K562 (cell line): ENCODE results near the gene PMIS2. TPM values are rescaled to one million over a fixed set of nuclear protein-coding genes. Genes with fewer than 3 reads are reported as not detected.

ENCODE experiments used
- ATAC-seq: fragments of 200-7000 bp; cut with Tn5 transposase; 3 replicates; pipeline ENCODE4 v1.9.1; 2020; ENCODE audit warnings: moderate library complexity
- BruUV-seq: library from RNA; stranded (reverse); fragments of 400-500 nt; replicated peaks from 2 replicates; lab custom pipeline; 2021; lab: Mats Ljungman, UMichigan
- CTCF ChIA-PET: fragments of 300-600 bp; formaldehyde crosslinking; extraction: SDS; loops from one replicate; lab custom pipeline; 2021; ENCODE audit warnings: low intra/inter-chr PET ratio; lab: Yijun Ruan, JAX
- POLR2A ChIA-PET: fragments of 300-600, 350-650 bp; sonication (Branson Sonifier 250); formaldehyde crosslinking; extraction: SDS; loops from one replicate; lab custom pipeline; 2021; ENCODE audit warnings: antibody characterized with exemption, inconsistent platforms; lab: Yijun Ruan, JAX
- DNase-seq, 4 experiments: peaks; one replicate each; pipeline versions ENCODE4 v3.0.0 to v3.0.0-alpha.2; 2011 to 2018; ENCODE audit warnings: low spot score in 3 of 4, mixed read lengths in 3 of 4; ENCODE audit errors: extremely low read depth in 1 of 4
- FAIRE-seq: peaks from 2 replicates; lab custom pipeline; 2011; peaks lifted over from hg19 to GRCh38; lab: Jason Lieb, UNC
- H2AFZ ChIP-seq: 2 replicates; pipeline ENCODE4 v1.6.0; 2011; ENCODE audit warnings: low read depth, low read length, control low read depth, inconsistent platforms
- H3K27ac ChIP-seq: fragments of 200-600 bp; 3 replicates; pipeline ENCODE4 v1.8.0; 2011; ENCODE audit warnings: low read depth, mild to moderate bottlenecking, control low read depth, inconsistent platforms, low read length, moderate library complexity, mixed read lengths; ENCODE audit errors: extremely low read depth
- H3K27me3 ChIP-seq, 2 experiments: fragments of 300-600 bp in 1 of 2; 2 replicates in 1 of 2; 3 replicates in 1 of 2; pipeline versions ENCODE4 v1.6.0 to v1.8.0; 2011; ENCODE audit warnings: inconsistent platforms in 2 of 2, low read length in 2 of 2, mild to moderate bottlenecking in 1 of 2, mixed read lengths in 1 of 2, moderate library complexity in 1 of 2; ENCODE audit not compliant: control insufficient read depth in 2 of 2, insufficient read depth in 2 of 2
- H3K36me3 ChIP-seq: fragments of 300-600 bp; 3 replicates; pipeline ENCODE4 v1.8.0; 2011; ENCODE audit warnings: mild to moderate bottlenecking, low read length, inconsistent platforms; ENCODE audit not compliant: control insufficient read depth, insufficient read depth
- H3K4me1 ChIP-seq, 2 experiments: fragments of 200-600 bp in 1 of 2; replicated peaks in 1 of 2; 2 replicates in 1 of 2; 3 replicates in 1 of 2; pipeline versions ENCODE4 v1.5.1 to v1.8.0; 2011; ENCODE audit warnings: inconsistent platforms in 2 of 2, low read length in 2 of 2, mild to moderate bottlenecking in 1 of 2, mixed read lengths in 1 of 2, moderate library complexity in 1 of 2; ENCODE audit not compliant: control insufficient read depth in 2 of 2, insufficient read depth in 2 of 2
- H3K4me2 ChIP-seq: 2 replicates; pipeline ENCODE4 v1.6.1; 2011; ENCODE audit warnings: low read length, control low read depth, inconsistent platforms, mixed read lengths; ENCODE audit not compliant: insufficient read depth
- H3K4me3 ChIP-seq: fragments of 200-600 bp; sonication (generic), shearing (Covaris generic); 2 replicates; pipeline ENCODE4 v1.5.1; 2016; ENCODE audit warnings: control low read depth, inconsistent platforms
- H3K79me2 ChIP-seq: fragments of 200-600 bp; 3 replicates; pipeline ENCODE4 v1.8.0; 2011; ENCODE audit warnings: low read length, inconsistent platforms; ENCODE audit not compliant: control insufficient read depth, insufficient read depth
- H3K9ac ChIP-seq, 2 experiments: 2 replicates each; pipeline versions ENCODE4 v1.6.0 to v1.6.1; 2011; ENCODE audit warnings: low read depth in 2 of 2, low read length in 2 of 2, control low read depth in 1 of 2, inconsistent platforms in 1 of 2, mild to moderate bottlenecking in 1 of 2, mixed read lengths in 1 of 2; ENCODE audit not compliant: insufficient read depth in 1 of 2
- H3K9me1 ChIP-seq: one replicate; pipeline ENCODE4 v1.6.0; 2011; ENCODE audit warnings: inconsistent platforms, mild to moderate bottlenecking, low read length, moderate library complexity; ENCODE audit not compliant: control insufficient read depth, insufficient read depth
- H3K9me3 ChIP-seq: replicated peaks from 2 replicates; pipeline ENCODE4 v1.5.1; 2011; ENCODE audit warnings: low read depth, low read length, inconsistent platforms; ENCODE audit not compliant: control insufficient read depth, insufficient read depth
- H4K20me1 ChIP-seq: replicated peaks from 2 replicates; pipeline ENCODE4 v1.6.1; 2011; ENCODE audit warnings: low read length, inconsistent platforms, mixed read lengths; ENCODE audit not compliant: control insufficient read depth, insufficient read depth
- BCOR ChIP-seq: fragments of 450-650 bp; IDR thresholded peaks from 2 replicates; pipeline ENCODE4 v1.6.1; 2016
- EZH2 ChIP-seq: IDR thresholded peaks from 2 replicates; pipeline ENCODE4 v1.6.1; 2012; ENCODE audit warnings: low read depth, mild to moderate bottlenecking, inconsistent platforms, low read length, borderline replicate concordance
- RBM25 ChIP-seq: fragments of 200-400 bp; formaldehyde crosslinking; IDR thresholded peaks from 2 replicates; pipeline ENCODE4 v1.6.1; 2018; ENCODE audit warnings: low read length, low read depth, moderate library complexity; ENCODE audit not compliant: severe bottlenecking
- ZNF146 ChIP-seq: IDR thresholded peaks from one replicate; pipeline ENCODE4 v1.6.1; 2018; ENCODE audit warnings: missing compliant biosample characterization; ENCODE audit not compliant: unreplicated experiment
- ZNF395 ChIP-seq: fragments of 200-800 bp; sonication (Bioruptor generic); IDR thresholded peaks from 2 replicates; pipeline ENCODE4 v1.6.1; 2017; ENCODE audit warnings: missing genetic modification characterization, missing compliant biosample characterization
- WGBS: fragments of 100-300 bp; shearing (Covaris generic); methylation state at CpG from one replicate; pipeline ENCODE4 v1.1.6; 2016; ENCODE audit warnings: low coverage, mixed read lengths; ENCODE audit not compliant: insufficient coverage; ENCODE audit errors: missing lambda C conversion rate; 5-methylcytosine and 5-hydroxymethylcytosine counted together
- in situ Hi-C: fragments of 300-500 bp; cut with MboI; formaldehyde crosslinking; loops from 4 replicates; pipeline ENCODE4 v1.15.0; 2018; ENCODE audit warnings: inconsistent platforms, mixed read lengths
- intact Hi-C: fragments of 100-400 bp; cut with micrococcal nuclease; formaldehyde crosslinking; loops from 2 replicates; pipeline ENCODE4 v1.14.2; 2022
- polyA plus RNA-seq, 8 experiments: library from polyadenylated mRNA; depleted of rRNA in 4 of 8; stranded (reverse) in 5 of 8; unstranded in 3 of 8; fragments of >200 nt; fragmentation: Nextera tagmentation in 2 of 8; fragmentation: Illumina TruSeq in 1 of 8; extraction: Ambion mirVana in 2 of 8; extraction: Trizol in 1 of 8; gene quantifications; 2 replicates each; pipeline versions ENCODE4 v1.2.1 to v1.2.3, GENCODE V29; 2011 to 2014; ENCODE audit warnings: inconsistent platforms in 1 of 8, missing spikeins in 1 of 8
- total RNA-seq, 7 experiments: library from RNA; depleted of rRNA in 6 of 7; stranded (reverse); fragments of >200 nt in 6 of 7; fragmentation: Illumina TruSeq in 2 of 7; extraction: Trizol in 2 of 7; gene quantifications; 2 replicates each; pipeline versions ENCODE4 v1.2.1 to v1.2.3, GENCODE V29; 2011 to 2021; ENCODE audit warnings: low replicate concordance in 1 of 7

PMIS2 gene
- total and polyA plus RNA-seq, 9 of the 15 experiments (the other 6 are each of a cell fraction or from before 2014, with no cell fraction given) = not detected

GRCh38 chr19:35577918-35578317, 8.1 kb upstream of the PMIS2 start:
- Histone ChIP-seq H3K9ac (no peak overlapping the region), H3K4me3 (no peak overlapping the region), H4K20me1 (no peaks in the 10 kb centered on the region), H3K9me3 (peaks cover 11% of the 10 kb centered on the region; the same call in 1 of the 2 replicates), H3K4me1 (no peaks in the 10 kb centered on the region), H3K9me1 (no peaks in the 10 kb centered on the region), H2AFZ (no peak overlapping the region), H3K4me2 (no peak overlapping the region), H3K27ac (no peak overlapping the region), H3K79me2 (no peaks in the 10 kb centered on the region), H3K27me3 (no peaks in the 10 kb centered on the region), H3K36me3 (no peaks in the 10 kb centered on the region)
- intact Hi-C loops = no loop called here
- no peak for ATAC-seq
- 0% methylated on average over 1 of the region's 1 CpG for WGBS
- in situ Hi-C loops = no loop called here
- ChIA-PET CTCF (no interaction called here), POLR2A (no interaction called here)
- BruUV-seq = no TSS peak
- TF ChIP-seq EZH2 (no peak), ZNF146 (CRISPR knock-in tag) (peak; percentile 48), BCOR (0 out of 2 replicates have a peak, but pooled peaks have one; percentile 10), RBM25 (peak; percentile 35), ZNF395 (no peak)
- DNase-seq = no peak
- FAIRE-seq = no peak
